NCI-H1092 (cell line): ENCODE data around the gene SETD4.

Experiments used
- DNase-seq: peaks from one replicate; lab custom pipeline; 2025; lab: John Stamatoyannopoulos, UW

SETD4 gene

DNA sequence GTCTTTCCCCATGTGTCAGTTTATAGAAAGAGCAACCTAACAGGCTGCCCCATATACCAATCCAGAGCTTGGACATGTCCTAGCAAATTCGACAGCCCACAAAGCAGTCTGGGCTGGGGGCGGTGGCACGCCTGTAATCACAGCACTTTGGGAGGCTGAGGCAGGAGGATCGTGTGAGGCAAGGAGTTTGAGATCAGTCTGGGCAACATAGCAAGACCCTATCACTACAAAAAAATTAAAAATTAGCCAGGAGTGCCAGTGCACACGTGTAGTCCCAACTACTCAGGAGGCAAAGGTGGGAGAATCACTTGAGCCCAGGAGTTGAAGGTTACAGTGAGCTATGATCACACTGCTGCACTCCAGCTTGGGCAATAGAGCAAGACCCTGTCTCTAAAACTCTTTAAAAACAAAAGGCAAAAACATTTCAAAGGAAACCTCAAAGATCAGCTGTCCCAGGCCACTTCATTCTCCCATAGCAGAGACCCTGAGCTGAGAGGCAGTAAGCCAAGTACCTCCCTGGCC lies 54.4 kb downstream of the SETD4 start:
- DNase-seq: no peak

DNA sequence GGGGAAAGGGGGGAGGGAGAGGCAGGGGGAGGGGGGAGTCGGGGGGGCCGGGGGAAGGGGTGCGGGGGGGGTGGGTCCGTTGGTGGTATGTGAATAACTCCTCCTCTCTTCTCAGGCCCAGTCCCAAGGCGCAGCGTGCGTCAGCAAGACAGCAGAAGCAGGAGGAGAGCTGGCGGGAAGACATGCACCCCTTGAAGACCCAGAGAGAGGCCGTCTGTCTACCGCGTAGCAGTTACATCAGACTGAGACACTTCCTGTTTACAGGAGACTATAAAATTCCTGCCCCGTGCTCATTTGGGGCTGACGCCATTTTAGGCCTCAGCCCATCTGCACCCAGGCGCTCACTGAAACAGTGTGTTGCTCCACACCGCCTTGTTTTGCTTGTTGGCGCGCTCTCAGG lies 55.3 kb downstream of the SETD4 start:
- no peak for DNase-seq

DNA sequence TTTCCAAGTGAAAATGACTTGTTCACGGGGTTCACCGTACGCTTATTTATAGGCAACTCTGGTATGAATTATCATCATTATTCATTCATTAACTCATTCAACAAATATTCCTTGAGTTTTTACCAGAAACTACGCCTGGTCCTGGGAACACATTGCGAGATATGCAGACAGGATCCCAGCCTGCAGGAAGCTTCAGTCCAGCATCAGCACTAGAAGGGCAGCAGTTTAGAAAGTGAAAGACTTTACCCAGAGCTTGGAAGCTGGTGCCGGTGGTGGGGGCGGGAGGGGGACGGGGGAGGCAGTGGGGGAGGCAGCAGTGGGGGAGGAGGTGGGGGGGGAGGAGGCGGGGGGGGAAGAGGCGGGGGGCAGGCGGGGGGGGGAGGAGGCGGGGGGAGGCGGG lies 55.9 kb downstream of the SETD4 start:
- no peak for DNase-seq

DNA sequence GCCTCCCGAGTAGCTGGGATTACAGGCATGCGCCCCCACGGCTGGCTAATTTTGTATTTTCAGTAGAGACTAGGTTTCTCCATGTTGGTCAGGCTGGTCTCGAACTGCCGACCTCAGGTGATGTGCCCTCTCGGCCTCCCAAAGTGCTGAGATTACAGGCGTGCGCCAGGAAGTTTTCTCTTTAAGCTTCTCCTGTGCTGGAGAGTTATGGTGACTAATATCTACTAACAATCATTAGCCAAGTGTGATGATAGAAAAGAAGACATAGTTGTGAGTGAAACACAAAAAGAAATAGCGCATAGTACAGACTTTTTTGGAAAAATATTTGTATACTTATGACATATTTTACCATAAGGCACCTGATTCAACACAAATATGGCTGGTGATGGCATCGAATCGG lies 56.5 kb downstream of the SETD4 start:
- no peak for DNase-seq

DNA sequence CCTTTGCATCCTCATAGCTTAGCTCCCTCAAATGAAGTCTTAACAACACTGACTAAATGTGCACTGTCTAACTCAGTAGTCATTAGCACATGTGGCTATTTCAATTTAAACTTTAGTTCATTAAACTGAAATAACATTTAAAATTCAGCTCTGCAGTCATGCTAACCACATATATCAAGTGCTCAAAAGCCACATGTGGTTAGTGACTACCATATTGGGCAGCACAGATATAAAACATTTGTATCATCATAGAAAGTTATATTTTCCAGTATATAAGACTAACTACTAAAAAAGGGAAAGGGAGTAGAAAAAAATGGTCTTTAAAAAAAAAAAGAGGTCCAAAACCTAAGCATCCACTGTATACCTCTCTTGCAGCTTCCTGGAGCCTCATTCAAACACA lies 64.1 kb downstream of the SETD4 start:
- no peak for DNase-seq

DNA sequence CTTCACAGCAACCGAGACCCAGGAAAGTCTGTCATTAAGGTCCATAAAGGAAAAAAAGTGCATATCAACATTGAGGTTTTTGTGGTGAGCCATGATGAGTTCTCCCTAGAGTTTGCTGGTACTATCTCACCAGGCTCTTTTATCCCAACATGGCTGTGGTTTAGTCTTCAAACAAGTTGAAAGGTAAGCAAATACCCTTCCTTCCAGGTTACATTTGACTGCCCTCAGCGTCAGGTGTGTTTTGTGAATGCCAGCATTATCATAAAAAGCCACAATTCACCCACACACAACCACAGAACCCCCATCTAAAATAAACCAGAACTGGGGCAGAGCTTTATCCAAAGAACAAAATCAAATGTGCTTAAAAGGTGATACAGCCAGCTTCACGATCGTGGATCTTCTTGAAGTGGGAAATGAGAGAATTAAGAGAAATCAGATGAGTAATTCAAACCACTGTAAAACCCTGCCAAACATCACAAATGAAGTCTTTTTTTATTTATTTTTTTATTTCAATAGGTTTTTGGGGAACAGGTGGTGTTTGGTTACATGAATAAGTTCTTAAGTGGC lies 64.7 kb downstream of the SETD4 start:
- peak; percentile 32 for DNase-seq

DNA sequence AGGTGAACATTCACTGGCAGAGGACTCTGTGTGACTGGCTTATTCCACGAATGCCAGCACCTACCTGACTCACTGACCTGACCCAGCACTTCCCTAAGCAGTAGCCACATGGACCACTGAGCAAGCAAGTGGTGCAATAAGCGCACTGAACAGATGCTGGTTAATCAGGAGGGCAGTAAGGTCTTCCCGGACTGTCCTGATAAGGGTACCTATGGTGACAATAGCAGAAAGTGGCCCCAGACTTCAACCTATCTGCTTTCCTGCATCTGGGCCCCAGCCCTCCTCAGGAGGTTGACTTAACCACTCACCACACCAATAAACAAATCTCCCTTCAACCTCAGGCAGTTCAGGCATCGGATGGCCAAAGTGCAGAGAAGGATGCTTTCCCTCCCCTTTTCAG lies 65.7 kb downstream of the SETD4 start:
- no peak for DNase-seq

DNA sequence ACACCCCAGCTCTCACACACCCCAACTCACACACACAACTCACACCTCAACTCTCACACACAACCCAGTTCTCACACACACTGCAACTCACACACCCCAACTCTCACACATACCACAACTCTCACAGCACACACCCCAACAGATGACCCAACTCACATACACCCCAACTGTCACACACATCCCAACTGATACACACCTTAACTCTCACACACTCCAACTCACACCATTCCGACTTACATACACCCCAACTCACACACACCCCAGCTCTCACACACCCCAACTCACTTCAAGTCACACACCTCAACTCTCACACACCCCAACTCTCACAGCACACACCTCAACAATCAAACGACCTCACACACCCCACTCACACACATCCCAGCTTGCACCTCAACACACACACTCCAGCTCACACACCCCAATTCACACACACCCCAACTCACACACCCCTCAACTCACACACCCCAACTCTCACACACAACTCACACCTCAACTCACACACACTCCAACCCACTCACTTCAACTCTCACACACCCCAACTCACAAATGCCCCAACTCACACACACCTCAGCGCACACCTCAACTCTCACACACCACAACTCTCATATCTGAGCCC lies 66.3 kb downstream of the SETD4 start:
- no peak for DNase-seq

DNA sequence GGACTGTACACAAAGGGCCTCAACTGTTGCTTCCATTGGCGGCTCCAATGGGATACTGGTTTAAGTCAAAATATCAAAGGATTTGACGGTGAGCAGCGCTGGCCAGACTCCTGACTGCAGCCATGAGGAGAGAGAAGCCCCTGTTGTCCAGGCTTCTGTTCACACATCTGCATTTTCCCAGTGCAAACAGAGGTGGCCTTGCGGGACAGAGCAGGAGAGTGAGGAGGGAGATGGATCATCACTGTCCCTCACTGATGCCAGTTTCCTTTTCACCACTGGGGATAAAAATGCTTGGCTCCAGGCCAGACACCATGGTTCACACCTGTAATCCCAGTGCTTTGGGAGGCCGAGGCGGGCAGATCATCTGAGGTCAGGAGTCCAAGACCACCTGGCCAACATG lies 69.2 kb downstream of the SETD4 start:
- DNase-seq: no peak

DNA sequence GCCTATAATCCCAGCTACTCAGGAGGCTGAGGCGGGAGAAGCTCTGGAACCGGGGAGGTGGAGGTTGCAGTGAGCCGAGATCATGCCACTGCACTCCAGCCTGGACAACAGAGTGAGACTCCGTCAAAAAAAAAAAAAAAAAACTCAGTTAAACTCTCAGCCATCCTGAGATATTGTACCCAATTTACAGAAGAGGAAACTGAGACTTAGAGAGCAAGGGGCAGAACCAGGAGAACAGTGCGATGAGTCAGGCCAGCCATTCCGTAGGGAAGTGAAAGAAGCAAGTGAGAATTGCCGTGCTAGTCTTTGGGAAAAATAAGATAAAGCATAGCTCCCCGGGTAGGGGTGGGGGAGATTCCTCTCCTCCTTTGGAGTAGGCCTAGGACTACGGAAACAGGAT lies 69.7 kb downstream of the SETD4 start:
- no peak for DNase-seq

DNA sequence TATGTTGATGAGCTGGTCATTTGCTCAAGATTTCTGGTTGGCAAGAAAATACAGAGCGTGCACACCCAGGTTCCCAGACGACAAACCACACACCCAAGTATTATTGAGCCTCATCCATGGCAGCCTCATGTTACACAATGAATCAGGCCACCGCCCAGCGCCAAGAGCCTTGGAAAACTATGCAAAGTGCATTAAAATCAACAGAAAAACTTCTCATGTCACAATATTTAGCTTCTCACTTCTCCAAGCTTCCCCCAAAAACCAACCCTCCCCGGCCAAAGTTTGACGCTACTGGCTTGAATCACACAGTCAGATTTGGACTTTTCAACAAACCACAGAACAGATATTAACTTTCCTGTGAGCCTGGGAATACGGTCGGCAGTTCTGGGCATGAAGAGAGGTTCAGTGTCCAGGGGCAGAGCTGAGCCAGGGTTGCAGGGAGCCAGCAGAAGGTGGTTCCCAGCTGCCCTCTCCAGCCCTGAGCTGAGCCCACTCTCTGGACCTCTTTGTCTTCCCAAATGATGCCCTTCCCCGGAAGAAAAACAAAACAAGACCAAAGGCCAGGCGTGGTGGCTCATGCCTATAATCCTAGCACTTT lies 71.1 kb downstream of the SETD4 start:
- DNase-seq: no peak

DNA sequence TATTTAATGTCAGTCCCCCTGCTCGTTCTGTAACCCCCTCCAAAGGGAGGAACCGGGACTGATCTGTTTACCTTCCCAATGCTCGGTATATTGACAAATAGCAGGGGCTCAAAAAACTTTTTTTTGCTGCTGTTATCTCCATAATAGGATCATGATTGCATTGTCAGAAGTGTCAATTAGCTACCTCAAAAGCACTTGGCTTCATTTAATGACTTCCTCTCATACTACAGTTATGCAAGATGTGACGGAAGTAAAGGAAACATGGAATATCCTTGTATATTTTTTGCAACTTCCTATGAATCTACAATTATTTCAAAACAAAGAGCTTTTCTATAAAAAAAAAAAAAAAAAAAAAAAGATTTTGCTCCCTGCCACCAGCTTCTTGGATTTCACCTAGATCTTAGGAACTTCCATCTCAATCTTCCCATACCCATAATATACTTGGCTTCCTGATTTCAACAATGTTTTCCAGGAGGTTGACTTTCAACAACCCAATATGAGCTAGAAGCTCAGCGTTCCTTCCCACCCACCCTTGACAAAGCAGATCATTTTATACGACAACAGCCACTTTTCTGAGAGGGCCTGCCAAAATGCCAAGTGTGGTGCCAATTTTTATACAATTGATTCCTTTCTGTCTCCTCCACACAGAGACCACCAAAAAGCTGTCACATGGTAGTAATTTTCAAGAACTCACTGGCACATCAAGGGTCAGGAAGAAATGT lies 71.7 kb downstream of the SETD4 start:
- DNase-seq: no peak

DNA sequence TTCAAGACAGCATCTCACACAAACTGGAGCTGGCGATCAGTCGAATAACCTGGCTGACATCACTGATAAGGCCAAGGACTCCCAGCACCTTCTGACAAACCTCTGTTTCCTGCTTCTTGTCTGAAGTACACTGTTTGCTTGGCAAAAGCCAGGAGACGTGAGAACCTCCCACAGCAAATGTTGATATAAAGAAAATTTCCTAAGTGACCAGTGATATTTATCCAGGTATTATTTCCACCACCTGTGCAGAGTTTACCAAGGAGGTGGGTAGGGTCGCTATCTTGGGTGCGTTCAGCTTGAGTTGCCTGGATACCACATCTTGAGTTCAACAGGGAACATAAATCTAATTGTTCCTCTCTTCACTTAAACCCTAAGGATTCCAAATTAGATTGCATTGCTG lies 72.9 kb downstream of the SETD4 start:
- no peak for DNase-seq

DNA sequence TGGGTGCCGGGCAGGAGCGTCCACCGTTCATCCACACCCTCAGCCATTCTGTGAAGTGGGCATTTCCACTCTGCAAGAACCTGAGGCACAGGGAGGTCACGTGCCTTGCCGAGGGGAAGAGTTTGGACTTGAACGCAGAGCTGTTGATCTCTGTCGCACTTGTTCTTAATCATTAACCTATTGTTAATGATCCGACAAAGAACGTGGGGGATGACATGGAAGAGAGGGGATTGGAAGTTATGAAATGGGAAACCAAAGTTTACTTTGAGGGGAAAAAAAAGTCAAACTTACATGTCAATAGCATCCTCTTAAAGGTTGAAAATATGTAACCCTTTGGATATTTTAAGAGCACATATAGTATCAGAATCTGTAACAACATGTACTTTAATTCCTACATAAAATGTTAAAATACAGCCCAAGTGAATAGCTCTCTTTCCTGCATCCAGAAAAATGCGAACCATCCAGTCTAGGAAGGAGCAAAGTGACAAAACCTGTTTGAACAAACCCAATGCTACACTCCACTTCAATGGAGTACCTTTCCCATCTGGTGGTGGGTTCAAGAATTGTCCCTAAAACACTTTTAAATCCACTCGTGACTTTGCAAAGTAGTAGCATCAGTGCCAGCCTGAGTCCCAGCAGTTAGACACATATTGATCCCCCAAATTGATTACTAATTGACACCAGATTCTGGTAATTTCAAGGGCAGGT lies 75.5 kb downstream of the SETD4 start:
- no peak for DNase-seq
